ENCODE measurements around the gene CNBD2. TPM values are rescaled to one million over a fixed set of nuclear protein-coding genes. Genes with fewer than 3 reads are reported as not detected.
"Not testable (repeated sequence)": the region's sequence is repeated elsewhere in the genome, so short reads cannot be mapped to it uniquely, and the experiment has no call there.

The CNBD2 gene
- total RNA-seq, 1 donor from 2014 or later, result 3.5 TPM

GRCh38 chr20:35952480-35953386, 15.7 kb upstream of the CNBD2 start:
- Mint-ChIP-seq H3K36me3 (peaks cover 8% of the 10 kb centered on the region), H3K27me3 (ENCODE audit: low read depth) (no peaks in the 10 kb centered on the region), H3K9me3 (no peaks in the 10 kb centered on the region), H3K27ac (peak overlapping the region; percentile 96), H3K4me1 (peaks cover 15% of the 10 kb centered on the region), H3K4me3 (peak overlapping the region; percentile 99)
- no peak for DNase-seq (ENCODE audit: low spot score in 2 of 2, unreplicated experiment in 2 of 2)
- TF ChIP-seq CTCF (IDR thresholded peaks at IDR 0.05; ENCODE audit: unreplicated experiment), result no peak

DNA sequence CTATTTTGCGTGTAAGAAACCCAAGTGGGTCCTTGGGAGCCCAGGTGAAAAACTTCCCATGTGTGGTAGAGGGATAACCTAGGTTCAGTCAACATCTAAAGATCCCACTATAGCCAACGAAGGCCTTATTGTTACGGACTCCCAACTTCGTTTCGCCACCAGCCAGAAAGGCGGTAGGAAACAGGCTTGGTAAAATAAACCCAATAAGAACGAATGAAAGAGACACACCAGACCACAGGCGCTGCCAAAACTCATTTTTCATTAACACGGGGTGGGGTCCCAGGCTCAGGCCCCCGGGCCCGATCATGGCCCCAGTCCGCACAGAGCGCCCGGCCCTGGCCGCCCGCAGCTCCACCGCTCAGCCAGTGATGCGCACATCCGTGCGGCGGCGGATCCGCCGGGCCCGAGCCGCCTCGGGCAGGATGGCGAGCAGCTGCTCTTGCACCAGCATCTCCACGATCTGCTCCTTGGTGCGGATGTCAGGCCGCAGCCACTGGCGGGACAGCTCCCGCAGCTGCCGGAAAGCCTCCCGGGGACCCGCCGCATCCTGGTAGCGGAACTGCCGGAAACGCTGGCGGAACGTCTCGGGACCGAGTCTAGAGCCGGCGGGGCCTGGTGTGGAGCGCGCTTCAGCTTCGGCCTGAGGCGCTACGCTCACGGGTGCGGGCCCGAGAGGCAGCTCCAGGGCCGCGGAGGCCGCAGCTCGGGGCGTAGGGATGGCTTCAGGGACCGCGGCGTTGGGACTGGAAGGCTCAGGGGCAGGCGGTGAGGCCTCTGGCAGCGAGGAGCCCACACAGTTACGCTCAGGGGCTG, 14.8 kb upstream of the CNBD2 start:
- Mint-ChIP-seq H3K27ac (peak overlapping the region; percentile 99), H3K9me3 (no peaks in the 10 kb centered on the region), H3K36me3 (peaks cover 3% of the 10 kb centered on the region), H3K27me3 (ENCODE audit: low read depth) (no peaks in the 10 kb centered on the region), H3K4me1 (peaks cover 15% of the 10 kb centered on the region), H3K4me3 (peak overlapping the region; percentile 99)
- peak; percentile 41 to 73 for DNase-seq (ENCODE audit: low spot score in 2 of 2, unreplicated experiment in 2 of 2)
- no peak for TF ChIP-seq CTCF (IDR thresholded peaks at IDR 0.05; ENCODE audit: unreplicated experiment)

DNA sequence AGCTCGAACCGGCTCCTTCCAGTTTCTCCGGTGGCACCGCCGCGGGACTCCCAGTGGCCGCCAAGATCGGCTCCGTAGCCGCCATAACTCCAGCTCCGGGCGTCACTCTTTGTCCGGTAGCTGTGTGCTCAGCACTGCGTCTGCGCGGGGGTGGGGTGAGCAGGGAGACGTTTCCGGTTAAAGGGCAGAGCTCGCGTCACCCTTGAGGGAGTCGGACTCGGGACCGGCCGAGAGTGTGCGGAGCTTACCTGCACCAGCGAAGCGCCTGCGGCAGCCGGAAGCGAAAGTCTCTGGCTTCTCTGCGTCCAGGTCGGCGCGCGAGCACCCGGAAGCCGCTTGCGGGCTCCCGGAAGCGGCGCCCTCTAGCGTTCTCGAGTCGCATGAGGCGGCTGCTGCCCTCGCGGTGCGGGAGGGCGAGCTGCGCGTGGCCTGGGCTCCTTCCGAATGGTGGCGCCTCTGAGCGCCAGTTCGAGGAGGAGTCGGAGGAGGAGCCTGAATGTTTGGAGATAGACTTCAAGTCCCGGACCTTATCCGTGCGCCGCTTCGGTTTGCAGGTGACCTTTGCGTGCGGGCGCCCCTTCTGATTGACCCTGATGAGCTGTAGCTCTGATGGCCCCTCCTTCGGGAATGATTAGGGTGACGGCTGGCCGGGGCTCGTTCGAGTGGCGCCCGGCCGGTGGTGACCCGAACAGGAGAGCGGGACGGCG, 14.0 kb upstream of the CNBD2 start, which contains the start of gene SCAND1:
TSS of gene SCAND1 (minus strand) at position 303 of the 707 bp plus-strand sequence. CDS start at position 85, 218 bp downstream.
- Mint-ChIP-seq H3K9me3 (peaks cover 6% of the 10 kb centered on the region), H3K27me3 (ENCODE audit: low read depth) (no peaks in the 10 kb centered on the region), H3K27ac (peak within 1 kb of the TSS; percentile 99), H3K4me3 (peak within 1 kb of the TSS; percentile 99), H3K36me3 (no peaks in the 10 kb centered on the region), H3K4me1 (peaks cover 15% of the 10 kb centered on the region)
- peak; percentile 87 to 95 for DNase-seq (ENCODE audit: low spot score in 2 of 2, unreplicated experiment in 2 of 2)
- peak; percentile 84 for TF ChIP-seq CTCF (IDR thresholded peaks at IDR 0.05; ENCODE audit: unreplicated experiment)

- Mint-ChIP-seq H3K36me3 (no peaks in the 10 kb centered on the region), H3K4me3 (peak overlapping the region; percentile 99), H3K27ac (peak overlapping the region; percentile 99), H3K9me3 (peaks cover 9% of the 10 kb centered on the region), H3K4me1 (peaks cover 15% of the 10 kb centered on the region), H3K27me3 (ENCODE audit: low read depth) (no peaks in the 10 kb centered on the region)
- no peak for DNase-seq (ENCODE audit: low spot score in 2 of 2, unreplicated experiment in 2 of 2)
- TF ChIP-seq CTCF (IDR thresholded peaks at IDR 0.05; ENCODE audit: unreplicated experiment), result no peak
These were observed 13.5 kb upstream of the CNBD2 start for GRCh38 chr20:35954907-35955251.

- Mint-ChIP-seq H3K36me3 (no peaks in the 10 kb centered on the region), H3K9me3 (peaks cover 9% of the 10 kb centered on the region), H3K27ac (peak overlapping the region; percentile 11), H3K4me3 (no peak overlapping the region), H3K4me1 (peaks cover 21% of the 10 kb centered on the region), H3K27me3 (ENCODE audit: low read depth) (no peaks in the 10 kb centered on the region)
- TF ChIP-seq CTCF (IDR thresholded peaks at IDR 0.05; ENCODE audit: unreplicated experiment), result no peak
- no peak for DNase-seq (ENCODE audit: low spot score in 2 of 2, unreplicated experiment in 2 of 2)
These were observed 11.8 kb upstream of the CNBD2 start for GRCh38 chr20:35956616-35957015.

DNA sequence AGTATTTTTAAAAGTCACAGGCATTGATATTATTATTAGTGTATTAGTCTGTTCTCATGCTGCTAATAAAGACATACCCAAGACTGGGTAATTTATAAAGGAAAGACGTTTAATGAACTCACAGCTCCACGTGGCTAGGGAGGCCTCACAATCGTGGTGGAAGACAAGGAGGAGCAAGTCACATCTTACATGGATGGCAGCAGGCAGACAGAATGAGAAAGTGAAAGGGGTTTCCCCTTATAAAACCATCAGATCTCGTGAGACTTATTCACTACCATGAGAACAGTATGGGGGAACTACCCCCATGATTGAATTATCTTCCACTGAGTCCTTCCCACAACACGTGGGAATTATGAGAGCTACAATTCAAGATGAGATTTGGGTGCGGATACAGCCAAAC, 9.1 kb upstream of the CNBD2 start:
- not testable (repeated sequence) for H3K27ac Mint-ChIP-seq

More for the DNA sequence above, 9.1 kb upstream of the CNBD2 start:
- not testable (repeated sequence) for H3K9me3 Mint-ChIP-seq; H3K27me3 Mint-ChIP-seq (ENCODE audit: low read depth); DNase-seq (ENCODE audit: low spot score in 2 of 2, unreplicated experiment in 2 of 2); H3K36me3 Mint-ChIP-seq; H3K4me3 Mint-ChIP-seq
- peaks cover 11% of the 10 kb centered on the region for H3K4me1 Mint-ChIP-seq
